NB4 (cell line): ENCODE data around the gene TNFSF11.

Experiments used
- CTCF ChIP-seq: IDR thresholded peaks from one replicate; pipeline ENCODE4 v1.5.1; 2012; ENCODE audit warnings: low read depth, low read length
- MAX ChIP-seq: IDR thresholded peaks from 2 replicates; pipeline ENCODE4 v1.6.1; 2011; ENCODE audit warnings: low read depth, low read length
- MYC ChIP-seq: IDR thresholded peaks from 2 replicates; pipeline ENCODE4 v1.6.1; 2011; ENCODE audit warnings: low read depth, low read length
- POLR2A ChIP-seq: IDR thresholded peaks from 2 replicates; pipeline ENCODE4 v1.6.1; 2011; ENCODE audit warnings: mild to moderate bottlenecking; ENCODE audit not compliant: insufficient read length; ENCODE audit errors: extremely low read depth

GRCh38 chr13:42638101-42638500, 64.1 kb downstream of the TNFSF11 start:
- TF ChIP-seq POLR2A (no peak), CTCF (no peak), MAX (no peak), MYC (no peak)
